Ishikawa (cell line): ENCODE data around the gene BCL3.

ENCODE experiments used
- CEBPB ChIP-seq: IDR thresholded peaks from 2 replicates; pipeline ENCODE4 v1.6.1; 2012
- CREB1 ChIP-seq: IDR thresholded peaks from 2 replicates; pipeline ENCODE4 v1.6.1; 2012; ENCODE audit warnings: low read depth
- EGR1 ChIP-seq: IDR thresholded peaks from 2 replicates; pipeline ENCODE4 v1.6.1; 2012
- EP300 ChIP-seq: IDR thresholded peaks from 2 replicates; pipeline ENCODE4 v1.6.1; 2012; ENCODE audit warnings: borderline replicate concordance
- FOXM1 ChIP-seq: IDR thresholded peaks from 2 replicates; pipeline ENCODE4 v1.6.1; 2012; ENCODE audit warnings: low read depth, borderline replicate concordance
- NFIC ChIP-seq: IDR thresholded peaks from 2 replicates; pipeline ENCODE4 v1.6.1; 2012
- RAD21 ChIP-seq: IDR thresholded peaks from 2 replicates; pipeline ENCODE4 v1.6.1; 2012; ENCODE audit warnings: low read depth
- TAF1 ChIP-seq: IDR thresholded peaks from 2 replicates; pipeline ENCODE4 v1.6.1; 2012; ENCODE audit warnings: low read depth, mild to moderate bottlenecking
- TCF12 ChIP-seq: IDR thresholded peaks from 2 replicates; pipeline ENCODE4 v1.6.1; 2012; ENCODE audit warnings: low read depth
- TEAD4 ChIP-seq: IDR thresholded peaks from 2 replicates; pipeline ENCODE4 v1.6.1; 2012
- YY1 ChIP-seq: IDR thresholded peaks from 2 replicates; pipeline ENCODE4 v1.6.1; 2012; ENCODE audit warnings: low read depth
- ZBTB7A ChIP-seq: IDR thresholded peaks from 2 replicates; pipeline ENCODE4 v1.6.1; 2012; ENCODE audit warnings: low read depth
- TF ChIP-seq, protein P1 (sequence below): IDR thresholded peaks from 2 replicates; pipeline ENCODE4 v1.6.1; 2012
- TF ChIP-seq, protein P2 (sequence below): IDR thresholded peaks from 2 replicates; pipeline ENCODE4 v1.6.1; 2012; ENCODE audit warnings: low read depth, mild to moderate bottlenecking
- TF ChIP-seq, protein P3 (sequence below): IDR thresholded peaks from 2 replicates; pipeline ENCODE4 v1.6.1; 2012

The BCL3 gene

DNA sequence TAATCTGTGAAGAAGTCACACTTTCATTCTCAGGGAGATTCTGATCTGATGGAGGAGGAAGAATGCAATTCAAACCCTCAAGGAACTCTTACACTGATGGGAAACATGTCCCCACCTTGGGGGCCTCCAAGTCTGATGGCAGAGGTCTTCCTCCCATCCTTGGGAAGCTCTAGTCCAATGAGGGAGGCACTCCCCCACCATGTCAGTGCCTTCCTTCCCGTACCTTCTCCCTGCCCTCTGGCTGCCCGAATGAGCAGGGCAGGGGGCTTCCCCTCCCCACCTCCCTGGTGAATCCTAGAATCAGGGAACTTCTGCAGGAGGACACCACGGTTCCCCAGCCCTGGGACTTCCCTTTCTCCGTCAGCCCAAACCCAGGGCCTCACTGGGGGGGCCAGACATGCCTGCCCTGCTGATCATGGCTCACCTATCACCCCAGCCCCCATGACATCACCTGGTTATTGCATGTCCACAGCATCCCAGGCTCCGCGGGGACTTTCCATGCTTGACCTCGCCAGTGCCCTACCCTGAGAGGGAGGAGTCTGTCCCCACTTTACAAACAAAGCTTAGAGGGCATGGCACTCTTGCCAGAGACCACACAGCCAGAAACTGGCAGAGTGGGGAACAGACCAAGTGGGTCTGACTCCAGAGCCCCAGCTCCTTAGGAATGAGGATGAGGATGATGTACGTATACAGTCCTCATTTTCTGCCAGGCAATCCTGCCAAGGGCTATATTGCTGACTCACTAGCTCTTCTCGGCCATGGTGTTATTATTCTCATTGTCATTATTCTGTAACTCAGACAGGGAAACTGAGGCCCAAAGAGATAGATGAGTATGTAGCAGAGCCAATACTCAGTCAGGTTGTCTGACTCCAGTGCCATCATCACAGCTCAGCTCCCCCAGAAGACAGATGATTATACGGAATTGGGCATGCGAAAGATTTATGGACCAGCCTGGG lies 9.6 kb upstream of the BCL3 start:
- TF ChIP-seq YY1 (no peak), TCF12 (no peak), TAF1 (no peak), ZBTB7A (0 out of 2 replicates have a peak, but pooled peaks have one; percentile 26), CEBPB (no peak), CREB1 (no peak), EP300 (no peak)

DNA sequence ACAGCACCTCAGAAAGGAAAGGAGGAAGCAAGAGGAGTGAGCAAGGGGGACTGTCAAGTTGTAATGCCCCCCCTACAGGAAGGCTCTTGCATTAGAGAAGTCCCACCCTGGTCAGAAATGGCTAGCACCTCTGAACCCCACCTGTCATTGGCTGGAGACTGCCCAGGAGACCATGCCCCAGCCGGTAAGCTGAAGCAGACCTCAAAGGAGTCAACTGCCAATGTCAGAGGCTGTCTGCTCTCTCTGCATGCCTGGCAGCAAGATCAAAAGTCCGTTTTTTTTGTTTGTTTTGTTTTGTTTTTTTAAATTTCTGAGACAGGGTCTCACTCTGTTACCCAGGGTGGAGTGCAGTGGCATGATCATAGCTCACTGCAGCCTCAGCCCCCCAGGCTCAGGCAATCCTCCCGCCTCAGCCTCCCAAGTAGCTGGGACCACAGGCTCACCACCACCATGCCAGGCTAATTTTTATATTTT lies 8.1 kb upstream of the BCL3 start:
- TF ChIP-seq TAF1 = no peak
- no peak for TF ChIP-seq RAD21
- no peak for TF ChIP-seq TEAD4
- TF ChIP-seq CEBPB = no peak

DNA sequence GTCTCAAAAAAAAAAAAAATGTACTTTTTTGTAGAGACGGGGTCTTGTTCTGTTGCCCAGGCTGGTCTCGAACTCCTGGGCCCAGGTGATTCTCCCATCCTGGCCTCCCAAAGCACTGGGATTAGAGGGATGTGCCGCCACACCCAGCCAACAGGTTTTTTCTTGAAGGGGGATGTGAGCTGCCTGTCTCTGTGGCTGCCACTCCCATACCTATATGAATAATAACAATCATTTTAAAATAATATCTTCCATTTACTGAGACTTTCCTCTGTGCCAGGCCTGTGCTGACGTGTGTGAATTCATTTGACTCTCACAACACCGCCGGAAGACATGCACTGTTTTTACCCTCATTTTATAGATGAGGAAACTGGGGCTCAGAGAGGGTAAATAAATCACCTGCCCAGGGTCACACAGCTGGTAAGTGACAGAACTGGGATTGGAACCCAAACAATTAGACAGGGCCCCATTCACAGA lies 7.2 kb upstream of the BCL3 start:
- TF ChIP-seq TAF1 (no peak), CEBPB (no peak), NFIC (no peak), EP300 (no peak), TEAD4 (no peak), RAD21 (no peak), ZBTB7A (no peak), CREB1 (no peak), YY1 (no peak), EGR1 (no peak), FOXM1 (no peak), TCF12 (no peak)
- TF ChIP-seq, protein P1, sequence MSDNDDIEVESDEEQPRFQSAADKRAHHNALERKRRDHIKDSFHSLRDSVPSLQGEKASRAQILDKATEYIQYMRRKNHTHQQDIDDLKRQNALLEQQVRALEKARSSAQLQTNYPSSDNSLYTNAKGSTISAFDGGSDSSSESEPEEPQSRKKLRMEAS = no peak
- TF ChIP-seq, protein P2, sequence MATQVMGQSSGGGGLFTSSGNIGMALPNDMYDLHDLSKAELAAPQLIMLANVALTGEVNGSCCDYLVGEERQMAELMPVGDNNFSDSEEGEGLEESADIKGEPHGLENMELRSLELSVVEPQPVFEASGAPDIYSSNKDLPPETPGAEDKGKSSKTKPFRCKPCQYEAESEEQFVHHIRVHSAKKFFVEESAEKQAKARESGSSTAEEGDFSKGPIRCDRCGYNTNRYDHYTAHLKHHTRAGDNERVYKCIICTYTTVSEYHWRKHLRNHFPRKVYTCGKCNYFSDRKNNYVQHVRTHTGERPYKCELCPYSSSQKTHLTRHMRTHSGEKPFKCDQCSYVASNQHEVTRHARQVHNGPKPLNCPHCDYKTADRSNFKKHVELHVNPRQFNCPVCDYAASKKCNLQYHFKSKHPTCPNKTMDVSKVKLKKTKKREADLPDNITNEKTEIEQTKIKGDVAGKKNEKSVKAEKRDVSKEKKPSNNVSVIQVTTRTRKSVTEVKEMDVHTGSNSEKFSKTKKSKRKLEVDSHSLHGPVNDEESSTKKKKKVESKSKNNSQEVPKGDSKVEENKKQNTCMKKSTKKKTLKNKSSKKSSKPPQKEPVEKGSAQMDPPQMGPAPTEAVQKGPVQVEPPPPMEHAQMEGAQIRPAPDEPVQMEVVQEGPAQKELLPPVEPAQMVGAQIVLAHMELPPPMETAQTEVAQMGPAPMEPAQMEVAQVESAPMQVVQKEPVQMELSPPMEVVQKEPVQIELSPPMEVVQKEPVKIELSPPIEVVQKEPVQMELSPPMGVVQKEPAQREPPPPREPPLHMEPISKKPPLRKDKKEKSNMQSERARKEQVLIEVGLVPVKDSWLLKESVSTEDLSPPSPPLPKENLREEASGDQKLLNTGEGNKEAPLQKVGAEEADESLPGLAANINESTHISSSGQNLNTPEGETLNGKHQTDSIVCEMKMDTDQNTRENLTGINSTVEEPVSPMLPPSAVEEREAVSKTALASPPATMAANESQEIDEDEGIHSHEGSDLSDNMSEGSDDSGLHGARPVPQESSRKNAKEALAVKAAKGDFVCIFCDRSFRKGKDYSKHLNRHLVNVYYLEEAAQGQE = no peak
- TF ChIP-seq, protein P3, sequence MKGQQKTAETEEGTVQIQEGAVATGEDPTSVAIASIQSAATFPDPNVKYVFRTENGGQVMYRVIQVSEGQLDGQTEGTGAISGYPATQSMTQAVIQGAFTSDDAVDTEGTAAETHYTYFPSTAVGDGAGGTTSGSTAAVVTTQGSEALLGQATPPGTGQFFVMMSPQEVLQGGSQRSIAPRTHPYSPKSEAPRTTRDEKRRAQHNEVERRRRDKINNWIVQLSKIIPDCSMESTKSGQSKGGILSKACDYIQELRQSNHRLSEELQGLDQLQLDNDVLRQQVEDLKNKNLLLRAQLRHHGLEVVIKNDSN = no peak

DNA sequence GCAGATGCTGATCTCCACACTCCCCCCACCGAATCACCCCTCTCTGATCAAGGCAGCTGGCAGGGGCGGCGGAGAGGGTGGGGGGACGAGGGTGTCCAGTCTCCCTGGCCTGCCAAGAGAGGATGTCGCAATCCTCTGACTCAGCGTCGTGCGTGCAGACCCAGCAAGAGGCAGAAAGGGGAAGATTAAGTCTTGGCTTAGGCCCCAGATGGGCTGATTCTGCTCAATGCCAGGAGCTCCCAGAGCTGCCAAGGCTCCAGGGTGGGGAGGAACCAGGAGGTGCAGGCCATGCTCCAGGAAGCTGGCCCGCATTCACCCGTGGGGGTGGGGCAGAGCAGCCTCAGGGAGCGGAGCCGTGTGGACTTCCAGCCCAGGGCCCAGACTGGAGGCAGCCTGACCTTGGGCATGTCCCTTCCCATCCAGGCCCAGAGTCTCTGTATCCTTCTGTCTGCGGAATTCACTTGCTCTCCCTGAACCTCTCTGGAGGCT lies 6.6 kb upstream of the BCL3 start:
- peak; percentile 100 for TF ChIP-seq CEBPB
- peak; percentile 77 for TF ChIP-seq FOXM1
- TF ChIP-seq, protein P1 = peak; percentile 80
- TF ChIP-seq, protein P3 = peak; percentile 59; the same call in 1 of the 2 replicates
- TF ChIP-seq, protein P2 = no peak
- peak; percentile 21; the same call in 1 of the 2 replicates for TF ChIP-seq CREB1
- TF ChIP-seq ZBTB7A = no peak; the same call in 1 of the 2 replicates
- peak; percentile 99 for TF ChIP-seq NFIC
- no peak for TF ChIP-seq EGR1
- 0 out of 2 replicates have a peak, but pooled peaks have one; percentile 43 for TF ChIP-seq TAF1
- TF ChIP-seq TEAD4 = peak; percentile 87
- peak; percentile 69; the same call in 1 of the 2 replicates for TF ChIP-seq YY1
- TF ChIP-seq TCF12 = peak; percentile 96
- peak; percentile 34; the same call in 1 of the 2 replicates for TF ChIP-seq RAD21
- TF ChIP-seq EP300 = peak; percentile 96
